ENCODE measurements around the gene HNRNPLL.

HNRNPLL gene

DNA sequence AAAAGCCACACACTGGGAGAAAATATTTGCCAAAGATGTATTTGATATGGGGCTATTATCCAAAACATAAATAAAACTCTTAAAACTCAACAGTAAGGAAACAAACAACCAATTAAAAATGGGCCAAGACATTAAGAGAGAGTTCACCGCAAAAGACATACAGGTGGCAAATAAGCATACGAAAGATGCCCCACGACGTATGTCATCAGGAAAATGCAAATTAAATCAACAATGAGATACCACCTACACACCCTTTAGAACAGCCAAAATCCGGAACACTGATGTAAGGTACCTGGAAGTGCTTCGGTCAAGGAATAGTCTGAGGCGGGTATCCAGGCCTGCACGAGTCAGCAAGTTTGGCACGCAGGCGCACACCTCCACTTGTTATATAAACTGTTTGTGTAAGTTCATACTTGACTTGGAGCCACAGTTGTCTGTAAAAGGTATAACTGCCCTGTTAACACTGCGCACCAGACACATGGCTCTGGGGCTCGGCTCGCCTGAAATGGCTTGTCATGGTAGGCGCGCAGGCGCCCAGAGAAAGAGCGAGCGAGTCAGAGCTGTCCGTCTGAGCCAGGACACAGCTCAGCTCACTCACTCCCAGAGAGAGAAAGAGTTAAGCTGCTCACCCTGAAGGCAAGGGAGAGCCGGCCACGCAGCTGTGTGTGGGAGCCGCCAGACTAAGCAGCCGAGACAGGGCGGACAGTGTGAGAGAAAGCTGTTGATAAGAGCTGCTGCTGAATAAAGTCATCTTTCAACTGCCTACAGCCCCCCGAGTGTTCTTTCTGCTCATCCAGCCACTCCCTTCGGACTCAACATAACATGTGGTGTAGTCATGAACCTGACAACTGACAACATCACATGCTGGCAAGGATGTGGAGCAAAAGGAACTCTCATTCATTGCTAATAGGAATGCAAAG, 87.3 kb downstream of the HNRNPLL start:
- DNase-seq, result peak; percentile 35
- in situ Hi-C loops (cut with MboI; ENCODE audit: low pct_unique_long_range_greater_than_20kb, low sequenced_read_pairs), result loop anchor here (25.0 kb wide), 1 partner anchor 203 kb away; no protein-coding TSS in a partner anchor

DNA sequence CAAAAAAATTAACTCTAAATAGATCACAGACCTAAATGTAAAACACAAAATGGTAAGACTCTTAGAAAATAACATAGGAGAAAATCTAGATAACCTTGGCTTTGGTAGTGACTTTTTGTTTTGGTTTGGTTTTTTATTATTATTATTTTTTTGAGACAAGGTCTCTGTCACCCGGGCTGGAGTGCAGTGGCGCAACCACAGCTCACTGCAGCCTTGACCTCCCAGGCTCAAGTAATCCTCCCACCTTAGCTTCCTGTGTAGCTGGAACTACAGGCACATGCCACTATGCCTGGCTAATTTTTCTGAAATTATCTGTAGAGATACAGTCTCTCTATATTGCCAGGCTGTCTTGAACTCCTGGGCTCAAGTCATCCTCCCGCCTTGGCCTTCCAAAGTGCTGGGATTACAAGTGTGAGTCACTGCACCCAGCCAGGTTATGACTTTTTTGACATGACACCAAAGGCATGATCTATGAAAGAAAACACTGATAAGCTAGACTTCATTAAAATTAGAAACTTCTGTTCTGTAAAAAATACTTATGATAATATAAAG, 88.0 kb downstream of the HNRNPLL start:
- DNase-seq, result no peak

DNA sequence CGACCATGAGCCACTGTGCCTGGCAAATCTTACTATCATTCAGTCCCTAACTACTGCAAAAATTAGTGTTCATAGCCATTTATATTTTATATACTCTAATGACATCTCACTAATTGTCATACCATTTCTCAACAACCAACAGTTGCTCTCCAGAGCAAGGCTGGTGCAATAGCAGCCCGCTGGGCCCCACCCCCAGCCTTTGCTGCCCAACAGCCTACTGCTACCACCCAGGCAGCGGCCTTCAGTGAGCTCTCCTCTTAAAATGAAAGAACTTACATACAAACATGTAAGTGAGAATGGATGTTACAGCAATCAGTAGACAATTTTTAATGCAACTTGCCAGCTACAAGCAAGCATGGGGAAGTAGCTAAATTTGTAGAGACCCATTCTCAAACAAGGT, 90.5 kb downstream of the HNRNPLL start:
- in situ Hi-C loops (cut with MboI; ENCODE audit: low pct_unique_long_range_greater_than_20kb, low sequenced_read_pairs), result loop anchor here (25.0 kb wide), 1 partner anchor 200 kb away; no protein-coding TSS in a partner anchor
- no peak for DNase-seq

More for the DNA sequence above, 88.0 kb downstream of the HNRNPLL start:
- in situ Hi-C loops (cut with MboI; ENCODE audit: low pct_unique_long_range_greater_than_20kb, low sequenced_read_pairs), result loop anchor here (25.0 kb wide), 1 partner anchor 202 kb away; no protein-coding TSS in a partner anchor

All from KBM-7 (cell line).